Kasumi-1 (cell line): Measurements from ENCODE around the gene POLD3.
"Not testable (repeated sequence)": the region's sequence is repeated elsewhere in the genome, so short reads cannot be mapped to it uniquely, and the experiment has no call there.

Experiments
- DNase-seq, 2 experiments: peaks; one replicate each; lab custom pipeline; 2025; lab: John Stamatoyannopoulos, UW

The POLD3 gene

GRCh38 chr11:74637700-74638099 is 45.3 kb downstream of the POLD3 start:
- DNase-seq = no peak

GRCh38 chr11:74638869-74639268 is 46.5 kb downstream of the POLD3 start:
- DNase-seq = no peak

GRCh38 chr11:74639533-74639932 is 47.2 kb downstream of the POLD3 start:
- DNase-seq = no peak

GRCh38 chr11:74641289-74641688 is 48.9 kb downstream of the POLD3 start:
- DNase-seq = no peak

GRCh38 chr11:74641905-74642304 is 49.5 kb downstream of the POLD3 start:
- no peak for DNase-seq

GRCh38 chr11:74642912-74643311 is 50.5 kb downstream of the POLD3 start:
- DNase-seq = no peak

GRCh38 chr11:74644081-74644480 is 51.7 kb downstream of the POLD3 start:
- no peak for DNase-seq

- no peak for DNase-seq
Measured at GRCh38 chr11:74646215-74646614, 53.8 kb downstream of the POLD3 start.

GRCh38 chr11:74646954-74647353 is 54.6 kb downstream of the POLD3 start:
- no peak for DNase-seq

- DNase-seq = no peak
Measured at GRCh38 chr11:74647404-74647803, 55.0 kb downstream of the POLD3 start.

- DNase-seq = no peak
Measured at GRCh38 chr11:74647831-74648230, 55.4 kb downstream of the POLD3 start.

- DNase-seq = no peak
Measured at GRCh38 chr11:74648894-74649293, 56.5 kb downstream of the POLD3 start.

GRCh38 chr11:74650498-74650897 is 58.1 kb downstream of the POLD3 start:
- DNase-seq = no peak

GRCh38 chr11:74654976-74655375 is 62.6 kb downstream of the POLD3 start:
- DNase-seq = no peak

GRCh38 chr11:74659124-74659523 is 66.7 kb downstream of the POLD3 start:
- not testable (repeated sequence) for DNase-seq

- DNase-seq = no peak
Measured at GRCh38 chr11:74662487-74663103, 70.2 kb downstream of the POLD3 start.

GRCh38 chr11:74663315-74663714 is 70.9 kb downstream of the POLD3 start:
- no peak for DNase-seq

- DNase-seq = no peak
Measured at GRCh38 chr11:74669211-74670160, 77.1 kb downstream of the POLD3 start.

GRCh38 chr11:74670171-74670570 is 77.8 kb downstream of the POLD3 start:
- no peak for DNase-seq

- no peak for DNase-seq
Measured at GRCh38 chr11:74671520-74672196, 79.3 kb downstream of the POLD3 start.

GRCh38 chr11:74672332-74672955 is 80.1 kb downstream of the POLD3 start:
- no peak for DNase-seq

- no peak for DNase-seq
Measured at GRCh38 chr11:74672956-74673692, 80.7 kb downstream of the POLD3 start.
